HL-60 (cell line): ENCODE measurements around the gene FGGY.
"Not testable (repeated sequence)": the region's sequence is repeated elsewhere in the genome, so short reads cannot be mapped to it uniquely, and the experiment has no call there.

ENCODE experiments used
- DNase-seq, 2 experiments: peaks; one replicate each; pipeline ENCODE4 v3.0.0-alpha.2; 2010 to 2020; ENCODE audit warnings: low read depth in 1 of 2, low spot score in 1 of 2
- H3K27ac ChIP-seq: fragments of 250-450 bp; sonication (Bioruptor Pico); replicated peaks from 2 replicates; pipeline ENCODE4 v1.5.1; 2020; ENCODE audit warnings: mild to moderate bottlenecking, moderate library complexity
- H3K27me3 ChIP-seq: fragments of 250-450 bp; sonication (Bioruptor Pico); 2 replicates; pipeline ENCODE4 v1.5.1; 2021; ENCODE audit warnings: mild to moderate bottlenecking, moderate library complexity; ENCODE audit not compliant: insufficient read depth, poor library complexity, severe bottlenecking
- H3K4me3 ChIP-seq: replicated peaks from 2 replicates; pipeline ENCODE4 v1.5.1; 2011; ENCODE audit warnings: mild to moderate bottlenecking, control low read depth, low read length; ENCODE audit not compliant: insufficient read depth
- GABPA ChIP-seq: IDR thresholded peaks from 2 replicates; pipeline ENCODE4 v1.6.1; 2012; ENCODE audit warnings: low read depth
- POLR2AphosphoS5 ChIP-seq: IDR thresholded peaks from 2 replicates; pipeline ENCODE4 v1.6.1; 2012; ENCODE audit warnings: low read depth
- REST ChIP-seq: IDR thresholded peaks from 2 replicates; pipeline ENCODE4 v1.6.1; 2012; ENCODE audit warnings: low read depth; ENCODE audit not compliant: insufficient replicate concordance
- SPI1 ChIP-seq: IDR thresholded peaks from 2 replicates; pipeline ENCODE4 v1.6.1; 2012; ENCODE audit warnings: low read depth, mild to moderate bottlenecking, borderline replicate concordance
- TF ChIP-seq, protein P1 (sequence below): IDR thresholded peaks from one replicate; pipeline ENCODE4 v1.5.1; 2011; ENCODE audit warnings: low read length, control low read depth, inconsistent platforms; ENCODE audit not compliant: insufficient read depth

Gene FGGY

DNA sequence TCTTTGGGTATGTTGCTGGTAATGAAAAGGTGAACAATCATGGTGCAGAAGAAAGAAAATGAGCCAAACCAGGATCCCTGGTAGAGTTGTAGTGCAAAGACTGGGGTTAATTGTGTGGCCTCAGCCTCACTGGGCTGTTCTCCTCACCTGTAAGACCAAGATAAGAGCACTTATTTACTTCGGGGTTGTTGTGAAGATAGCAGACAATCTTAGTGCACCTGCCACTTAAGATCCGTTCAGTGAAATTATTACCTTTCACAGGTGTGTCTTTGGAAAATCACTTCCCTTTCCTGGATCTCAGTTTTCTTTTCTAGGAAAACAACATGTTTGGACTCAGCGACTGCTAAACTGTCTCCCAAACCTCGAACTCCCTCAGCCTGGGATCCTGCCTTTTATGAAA lies 1.3 kb upstream of the FGGY start:
- Histone ChIP-seq H3K4me3 (peak overlapping the region; percentile 48), H3K27me3 (no peaks in the 10 kb centered on the region), H3K27ac (peak overlapping the region; percentile 92)
- no peak for DNase-seq
- TF ChIP-seq REST = no peak
- TF ChIP-seq, protein P1, sequence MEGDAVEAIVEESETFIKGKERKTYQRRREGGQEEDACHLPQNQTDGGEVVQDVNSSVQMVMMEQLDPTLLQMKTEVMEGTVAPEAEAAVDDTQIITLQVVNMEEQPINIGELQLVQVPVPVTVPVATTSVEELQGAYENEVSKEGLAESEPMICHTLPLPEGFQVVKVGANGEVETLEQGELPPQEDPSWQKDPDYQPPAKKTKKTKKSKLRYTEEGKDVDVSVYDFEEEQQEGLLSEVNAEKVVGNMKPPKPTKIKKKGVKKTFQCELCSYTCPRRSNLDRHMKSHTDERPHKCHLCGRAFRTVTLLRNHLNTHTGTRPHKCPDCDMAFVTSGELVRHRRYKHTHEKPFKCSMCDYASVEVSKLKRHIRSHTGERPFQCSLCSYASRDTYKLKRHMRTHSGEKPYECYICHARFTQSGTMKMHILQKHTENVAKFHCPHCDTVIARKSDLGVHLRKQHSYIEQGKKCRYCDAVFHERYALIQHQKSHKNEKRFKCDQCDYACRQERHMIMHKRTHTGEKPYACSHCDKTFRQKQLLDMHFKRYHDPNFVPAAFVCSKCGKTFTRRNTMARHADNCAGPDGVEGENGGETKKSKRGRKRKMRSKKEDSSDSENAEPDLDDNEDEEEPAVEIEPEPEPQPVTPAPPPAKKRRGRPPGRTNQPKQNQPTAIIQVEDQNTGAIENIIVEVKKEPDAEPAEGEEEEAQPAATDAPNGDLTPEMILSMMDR = no peak
- TF ChIP-seq SPI1 = no peak
- no peak for TF ChIP-seq POLR2AphosphoS5
- no peak for TF ChIP-seq GABPA

- H3K27ac ChIP-seq = peak overlapping the region; percentile 92; the same call in 1 of the 2 replicates
- no peak for DNase-seq
- no peak overlapping the region for H3K4me3 ChIP-seq
- TF ChIP-seq GABPA (no peak), POLR2AphosphoS5 (no peak), REST (no peak), SPI1 (no peak)
- TF ChIP-seq, protein P1 = no peak
- H3K27me3 ChIP-seq = no peaks in the 10 kb centered on the region
Observed at GRCh38 chr1:59298026-59298583, 1.2 kb downstream of the FGGY start.

GRCh38 chr1:59298710-59299346 lies 1.9 kb downstream of the FGGY start:
- Histone ChIP-seq H3K27ac (no peak overlapping the region), H3K27me3 (no peaks in the 10 kb centered on the region), H3K4me3 (no peak overlapping the region)
- no peak for DNase-seq
- TF ChIP-seq REST = no peak
- TF ChIP-seq, protein P1 = no peak
- no peak for TF ChIP-seq POLR2AphosphoS5
- no peak for TF ChIP-seq GABPA
- TF ChIP-seq SPI1 = no peak

GRCh38 chr1:59299670-59300069 lies 2.8 kb downstream of the FGGY start:
- DNase-seq, H3K27ac ChIP-seq: not testable (repeated sequence)

More at GRCh38 chr1:59299670-59300069, 2.8 kb downstream of the FGGY start:
- not testable (repeated sequence) for H3K4me3 ChIP-seq, H3K27me3 ChIP-seq
